ENCODE results near the gene MRPL37. TPM values are rescaled to one million over a fixed set of nuclear protein-coding genes. Genes with fewer than 3 reads are reported as not detected.

MRPL37 gene
- total and polyA plus RNA-seq, 2 donors (not counting 1 experiment from before 2014, with no cell fraction given): 9.6 to 37.0 TPM

DNA sequence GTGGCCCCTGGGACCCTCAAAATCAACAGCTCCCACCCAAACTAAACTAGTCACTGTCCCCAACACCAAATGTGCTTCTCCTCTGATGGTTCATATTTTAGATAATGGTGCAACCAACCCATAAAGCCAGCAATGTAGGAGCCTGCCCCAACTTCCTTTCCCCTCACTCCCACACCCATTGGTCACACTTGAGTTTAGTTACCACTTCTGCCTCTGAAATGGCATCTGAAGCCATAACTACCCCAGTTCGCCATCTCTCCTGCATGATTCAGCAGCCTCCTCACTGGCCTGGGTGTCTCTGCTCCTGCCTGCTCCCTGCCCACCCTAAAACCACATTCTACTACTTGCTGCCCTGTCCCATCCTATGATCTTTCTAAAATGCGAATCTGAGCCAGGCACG, 43.8 kb upstream of the MRPL37 start:
- POLR2A ChIA-PET: no interaction called here
- no peaks in the 10 kb centered on the region for H4K20me1 ChIP-seq (ENCODE audit: control insufficient read depth, insufficient read depth, low read length, poor library complexity, severe bottlenecking)
- Mint-ChIP-seq H3K4me1 (no peaks in the 10 kb centered on the region), H3K27me3 (no peaks in the 10 kb centered on the region), H3K9me3 (ENCODE audit: insufficient read depth) (no peaks in the 10 kb centered on the region), H3K27ac (no peak overlapping the region), H3K4me3 (no peak overlapping the region)
- no peak overlapping the region for H3K27ac ChIP-seq (ENCODE audit: low read length in 2 of 2)
- ATAC-seq (ENCODE audit: low read depth) (no peak), DNase-seq (no peak)
- no peak overlapping the region for H3K4me3 ChIP-seq (ENCODE audit: control extremely low read depth in 1 of 5, extremely low read depth in 1 of 5, insufficient read depth in 1 of 5, low read depth in 2 of 5, low read length in 4 of 5)
- TF ChIP-seq EZH2 (IDR thresholded peaks at IDR 0.05; ENCODE audit: borderline replicate concordance, insufficient read depth, low read depth, low read length, poor library complexity, severe bottlenecking): no peak
- TF ChIP-seq, protein P1, sequence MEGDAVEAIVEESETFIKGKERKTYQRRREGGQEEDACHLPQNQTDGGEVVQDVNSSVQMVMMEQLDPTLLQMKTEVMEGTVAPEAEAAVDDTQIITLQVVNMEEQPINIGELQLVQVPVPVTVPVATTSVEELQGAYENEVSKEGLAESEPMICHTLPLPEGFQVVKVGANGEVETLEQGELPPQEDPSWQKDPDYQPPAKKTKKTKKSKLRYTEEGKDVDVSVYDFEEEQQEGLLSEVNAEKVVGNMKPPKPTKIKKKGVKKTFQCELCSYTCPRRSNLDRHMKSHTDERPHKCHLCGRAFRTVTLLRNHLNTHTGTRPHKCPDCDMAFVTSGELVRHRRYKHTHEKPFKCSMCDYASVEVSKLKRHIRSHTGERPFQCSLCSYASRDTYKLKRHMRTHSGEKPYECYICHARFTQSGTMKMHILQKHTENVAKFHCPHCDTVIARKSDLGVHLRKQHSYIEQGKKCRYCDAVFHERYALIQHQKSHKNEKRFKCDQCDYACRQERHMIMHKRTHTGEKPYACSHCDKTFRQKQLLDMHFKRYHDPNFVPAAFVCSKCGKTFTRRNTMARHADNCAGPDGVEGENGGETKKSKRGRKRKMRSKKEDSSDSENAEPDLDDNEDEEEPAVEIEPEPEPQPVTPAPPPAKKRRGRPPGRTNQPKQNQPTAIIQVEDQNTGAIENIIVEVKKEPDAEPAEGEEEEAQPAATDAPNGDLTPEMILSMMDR (IDR thresholded peaks at IDR 0.05): no peak
- 70% methylated on average over 1 of the region's 3 CpGs for WGBS (ENCODE audit: insufficient coverage)
- H3K4me2 ChIP-seq (replicated peaks; ENCODE audit: low read depth, low read length, poor library complexity, severe bottlenecking): no peak overlapping the region
- H3K9me3 ChIP-seq (ENCODE audit: control extremely low read depth in 1 of 3, control insufficient read depth in 2 of 3, insufficient read depth in 1 of 3, low read length in 2 of 3): no peaks in the 10 kb centered on the region
- H3K4me1 ChIP-seq (ENCODE audit: control insufficient read depth in 2 of 2, insufficient read depth in 2 of 2, low read length in 2 of 2): no peaks in the 10 kb centered on the region
- H3K36me3 ChIP-seq (replicated peaks in 1 of 2; ENCODE audit: control extremely low read depth in 1 of 2, control insufficient read depth in 1 of 2, extremely low read depth in 1 of 2, insufficient read depth in 2 of 2, low read length in 1 of 2): no peaks in the 10 kb centered on the region
- no peaks in the 10 kb centered on the region for H3K79me2 ChIP-seq (ENCODE audit: control insufficient read depth, insufficient read depth, low read length)
- H3K27me3 ChIP-seq (replicated peaks in 1 of 4; ENCODE audit: control extremely low read depth in 1 of 4, control insufficient read depth in 3 of 4, insufficient read depth in 4 of 4, low read length in 3 of 4): no peaks in the 10 kb centered on the region
- H3K9ac ChIP-seq (ENCODE audit: low read length): no peak overlapping the region
- CTCF ChIA-PET: no interaction called here
- no peak overlapping the region for H2AFZ ChIP-seq (ENCODE audit: insufficient read depth, low read depth, low read length, poor library complexity, severe bottlenecking)
- intact Hi-C loops (cut with micrococcal nuclease): no loop called here

DNA sequence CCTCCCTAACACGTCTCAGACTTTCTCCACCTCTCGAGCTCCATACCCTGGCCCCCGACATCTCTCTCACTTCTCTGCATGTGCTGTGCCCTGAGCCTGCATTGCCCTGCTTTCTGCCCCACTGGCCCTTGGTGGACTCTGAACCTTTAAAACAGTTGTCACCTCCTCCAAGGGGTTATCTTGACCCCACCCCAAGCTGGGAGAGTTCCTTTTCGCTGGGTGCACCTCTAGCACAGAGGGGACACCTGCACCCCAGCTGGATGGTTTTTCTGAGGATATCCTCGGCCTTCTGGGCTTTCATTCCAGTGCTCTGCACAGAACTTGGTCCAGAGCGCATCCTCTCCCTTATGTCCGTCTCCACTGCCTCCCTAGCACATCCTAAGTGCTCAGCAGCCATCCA, 43.0 kb upstream of the MRPL37 start:
- 84% methylated on average over 7 of the region's 7 CpGs for WGBS (ENCODE audit: insufficient coverage)
- no peak overlapping the region for H3K9ac ChIP-seq (ENCODE audit: low read length)
- no peaks in the 10 kb centered on the region for H3K4me1 ChIP-seq (ENCODE audit: control insufficient read depth in 2 of 2, insufficient read depth in 2 of 2, low read length in 2 of 2)
- Mint-ChIP-seq H3K27me3 (no peaks in the 10 kb centered on the region), H3K4me3 (no peak overlapping the region), H3K27ac (no peak overlapping the region), H3K9me3 (ENCODE audit: insufficient read depth) (no peaks in the 10 kb centered on the region), H3K4me1 (no peaks in the 10 kb centered on the region)
- no peak overlapping the region for H2AFZ ChIP-seq (ENCODE audit: insufficient read depth, low read depth, low read length, poor library complexity, severe bottlenecking)
- no peaks in the 10 kb centered on the region for H3K9me3 ChIP-seq (ENCODE audit: control extremely low read depth in 1 of 3, control insufficient read depth in 2 of 3, insufficient read depth in 1 of 3, low read length in 2 of 3)
- H3K27ac ChIP-seq (ENCODE audit: low read length in 2 of 2): no peak overlapping the region
- no peak overlapping the region for H3K4me3 ChIP-seq (ENCODE audit: control extremely low read depth in 1 of 5, extremely low read depth in 1 of 5, insufficient read depth in 1 of 5, low read depth in 2 of 5, low read length in 4 of 5)
- TF ChIP-seq EZH2 (IDR thresholded peaks at IDR 0.05; ENCODE audit: borderline replicate concordance, insufficient read depth, low read depth, low read length, poor library complexity, severe bottlenecking): no peak
- TF ChIP-seq, protein P1 (IDR thresholded peaks at IDR 0.05): no peak
- no peaks in the 10 kb centered on the region for H4K20me1 ChIP-seq (ENCODE audit: control insufficient read depth, insufficient read depth, low read length, poor library complexity, severe bottlenecking)
- CTCF ChIA-PET: no interaction called here
- intact Hi-C loops (cut with micrococcal nuclease): no loop called here
- H3K79me2 ChIP-seq (ENCODE audit: control insufficient read depth, insufficient read depth, low read length): no peaks in the 10 kb centered on the region
- POLR2A ChIA-PET: no interaction called here
- no peak for DNase-seq
- ATAC-seq (ENCODE audit: low read depth): no peak
- H3K27me3 ChIP-seq (replicated peaks in 1 of 4; ENCODE audit: control extremely low read depth in 1 of 4, control insufficient read depth in 3 of 4, insufficient read depth in 4 of 4, low read length in 3 of 4): no peaks in the 10 kb centered on the region
- H3K4me2 ChIP-seq (replicated peaks; ENCODE audit: low read depth, low read length, poor library complexity, severe bottlenecking): no peak overlapping the region
- no peaks in the 10 kb centered on the region for H3K36me3 ChIP-seq (replicated peaks in 1 of 2; ENCODE audit: control extremely low read depth in 1 of 2, control insufficient read depth in 1 of 2, extremely low read depth in 1 of 2, insufficient read depth in 2 of 2, low read length in 1 of 2)
